NCI-H526 treated with DMSO at 0.1 percent for 48 hours (cell line): ENCODE results near the gene TMEM80.
A peak's percentile ranks its signal among the peaks of the same experiment; 100 is the strongest.

ENCODE experiments used
- DNase-seq: peaks from one replicate; lab custom pipeline; 2025; lab: John Stamatoyannopoulos, UW

Gene TMEM80

GRCh38 chr11:746289-747157, 50.9 kb downstream of the TMEM80 start:
- DNase-seq, result peak; percentile 59

- peak; percentile 94 for DNase-seq
These were observed 51.8 kb downstream of the TMEM80 start, which contains the start of gene TALDO1 for GRCh38 chr11:747158-748006. Gene TALDO1 (plus strand): TSS chr11:747464. CDS start chr11:747482, 18 bp downstream.

- no peak for DNase-seq
These were observed 52.4 kb downstream of the TMEM80 start for GRCh38 chr11:748007-748359.

- DNase-seq, result no peak
These were observed 54.1 kb downstream of the TMEM80 start for GRCh38 chr11:749731-750130.
